GM19467 (cell line): ENCODE measurements around the gene PSME3.
"Not testable (repeated sequence)": the region's sequence is repeated elsewhere in the genome, so short reads cannot be mapped to it uniquely, and the experiment has no call there.

ENCODE experiments used
- ATAC-seq: cut with Tn5 transposase; IDR thresholded peaks from one replicate; pipeline ENCODE4 v1.9.1; 2021; ENCODE audit warnings: mild to moderate bottlenecking, moderate library complexity; ENCODE audit not compliant: unreplicated experiment

Gene PSME3

DNA sequence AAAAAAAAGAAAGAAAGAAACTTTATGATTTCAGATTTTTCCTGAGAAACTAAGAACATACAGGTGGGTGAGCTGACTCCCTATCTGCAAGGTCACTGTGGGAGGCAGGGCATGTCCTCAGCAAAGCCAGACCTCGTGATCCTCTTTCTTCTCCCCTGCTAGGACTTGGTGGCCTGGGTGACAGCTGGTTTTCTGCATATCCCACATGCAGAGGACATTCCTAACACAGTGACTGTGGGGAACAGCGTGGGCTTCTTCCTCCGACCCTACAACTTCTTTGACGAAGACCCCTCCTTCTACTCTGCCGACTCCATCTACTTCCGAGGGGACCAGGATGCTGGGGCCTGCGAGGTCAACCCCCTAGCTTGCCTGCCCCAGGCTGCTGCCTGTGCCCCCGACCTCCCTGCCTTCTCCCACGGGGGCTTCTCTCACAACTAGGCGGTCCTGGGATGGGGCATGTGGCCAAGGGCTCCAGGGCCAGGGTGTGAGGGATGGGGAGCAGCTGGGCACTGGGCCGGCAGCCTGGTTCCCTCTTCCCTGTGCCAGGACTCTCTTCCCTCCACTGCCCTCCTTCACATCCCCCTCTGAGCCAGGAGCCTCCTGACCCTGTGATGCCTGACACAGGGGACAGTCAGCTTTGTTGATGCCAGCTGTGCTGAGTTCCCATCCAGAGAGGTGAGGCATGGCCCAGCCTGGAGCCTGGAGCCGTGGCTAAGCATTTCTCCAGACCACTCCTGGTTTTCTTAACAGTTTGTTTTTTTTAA, 40.9 kb downstream of the PSME3 start:
- ATAC-seq, result not testable (repeated sequence)

- ATAC-seq, result no peak
Observed at GRCh38 chr17:42877037-42877436, 43.8 kb downstream of the PSME3 start.

DNA sequence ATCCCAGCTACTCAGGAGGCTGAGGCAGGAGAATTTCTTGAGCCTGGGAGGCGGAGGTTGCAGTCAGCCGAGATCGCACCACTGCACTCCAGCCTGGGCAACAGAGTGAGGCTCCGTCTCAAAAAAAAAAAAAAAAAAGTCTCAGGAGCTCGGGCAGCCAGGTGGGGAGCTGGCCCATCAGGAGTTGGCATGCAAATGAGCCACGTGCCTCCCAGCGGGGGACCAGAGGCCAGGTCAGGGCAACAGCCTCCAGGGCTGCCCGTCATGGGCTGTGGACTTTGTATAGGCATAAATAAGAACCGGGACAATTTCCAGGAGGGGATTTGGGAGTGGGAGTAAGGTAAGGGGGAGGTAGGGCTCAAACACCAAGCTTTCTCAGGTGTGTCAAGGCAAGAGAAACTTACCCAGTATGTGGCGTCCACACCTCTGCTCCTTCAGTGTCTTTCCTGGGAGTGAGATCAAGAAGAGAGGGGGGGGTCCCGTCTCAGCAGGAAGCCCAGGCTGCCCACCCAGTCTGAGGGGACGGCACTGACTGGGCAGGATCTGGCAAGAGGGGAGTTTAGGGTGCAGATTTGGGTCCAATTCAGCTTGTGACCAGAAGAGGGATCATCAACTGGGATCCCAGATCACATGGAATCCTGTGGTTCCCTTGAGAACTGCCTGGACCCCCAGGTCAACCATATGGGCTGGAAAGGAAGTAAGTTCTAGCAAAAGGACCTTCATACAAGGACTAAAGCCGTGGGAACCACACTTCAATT, 45.1 kb downstream of the PSME3 start:
- ATAC-seq, result no peak

GRCh38 chr17:42878924-42879595, 45.9 kb downstream of the PSME3 start:
- ATAC-seq, result no peak

DNA sequence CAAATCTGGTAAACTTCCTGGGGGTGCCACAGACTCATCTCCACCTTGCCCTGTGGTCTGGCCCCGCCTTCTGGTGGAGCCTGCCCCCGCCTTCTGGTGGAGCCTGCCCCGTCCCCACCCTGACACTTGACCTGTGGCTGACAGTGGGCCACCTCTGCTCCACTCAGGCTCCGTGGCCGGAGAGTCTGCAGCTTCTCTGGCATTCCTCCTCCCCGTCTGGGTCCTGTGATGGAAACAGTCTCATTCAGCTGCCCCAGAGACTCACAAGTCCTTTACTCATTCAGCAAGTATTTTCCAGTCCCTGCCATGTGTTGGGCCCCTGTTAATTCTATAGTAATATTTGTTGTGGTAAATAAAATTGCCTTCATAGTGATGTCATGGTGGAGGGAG, 46.4 kb downstream of the PSME3 start:
- ATAC-seq, result no peak

DNA sequence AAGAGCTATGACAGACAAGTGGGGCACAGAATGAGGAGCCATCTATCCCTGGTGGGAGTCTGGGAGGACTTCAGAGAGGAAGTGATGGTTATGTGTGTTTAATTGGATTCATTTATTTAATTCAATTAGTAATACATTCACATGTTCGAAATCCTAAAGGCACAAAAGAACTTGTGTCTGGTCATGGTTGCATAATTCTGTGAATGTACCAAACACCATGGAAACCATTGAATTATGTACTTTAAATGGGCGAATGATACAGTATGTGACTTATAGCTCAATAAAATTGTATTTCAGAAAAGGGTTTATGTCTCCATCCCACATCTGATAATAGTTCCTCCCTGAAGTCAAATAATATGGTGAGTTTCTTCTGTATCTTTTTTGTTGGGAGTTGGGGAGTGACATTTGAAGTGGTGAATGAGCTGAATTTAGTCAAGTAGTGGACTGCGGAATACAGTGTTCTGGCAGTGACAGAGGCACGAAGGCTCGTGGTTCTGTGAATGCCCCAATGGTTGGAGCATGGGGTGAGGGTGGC, 47.6 kb downstream of the PSME3 start:
- ATAC-seq, result no peak

- not testable (repeated sequence) for ATAC-seq
Observed at GRCh38 chr17:42881706-42882105, 48.5 kb downstream of the PSME3 start.

GRCh38 chr17:42882166-42882565, 49.0 kb downstream of the PSME3 start:
- ATAC-seq, result no peak

- ATAC-seq, result no peak
Observed at GRCh38 chr17:42883802-42884558, 50.8 kb downstream of the PSME3 start.

DNA sequence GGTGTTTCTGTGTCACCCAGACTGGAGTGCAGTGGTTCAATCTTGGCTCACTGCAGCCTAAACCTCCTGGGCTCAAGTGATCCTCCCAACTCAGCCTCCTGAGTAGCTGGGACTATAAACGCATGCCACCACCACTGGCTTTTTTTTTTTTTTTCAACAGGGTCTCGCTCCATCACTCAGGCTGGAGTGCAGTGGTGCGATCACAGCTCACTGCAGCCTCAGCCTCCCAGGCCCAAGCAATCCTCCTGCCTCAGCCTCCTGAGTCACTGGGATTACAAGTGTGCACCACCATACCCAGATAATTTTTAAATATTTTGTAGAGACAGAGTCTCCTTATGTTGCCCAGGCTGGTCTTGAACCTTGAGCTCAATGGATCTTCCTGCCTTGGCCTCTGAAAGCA, 52.6 kb downstream of the PSME3 start:
- not testable (repeated sequence) for ATAC-seq

- no peak for ATAC-seq
Observed at GRCh38 chr17:42886283-42887176, 53.3 kb downstream of the PSME3 start.

GRCh38 chr17:42889809-42890208, 56.6 kb downstream of the PSME3 start:
- ATAC-seq, result no peak

DNA sequence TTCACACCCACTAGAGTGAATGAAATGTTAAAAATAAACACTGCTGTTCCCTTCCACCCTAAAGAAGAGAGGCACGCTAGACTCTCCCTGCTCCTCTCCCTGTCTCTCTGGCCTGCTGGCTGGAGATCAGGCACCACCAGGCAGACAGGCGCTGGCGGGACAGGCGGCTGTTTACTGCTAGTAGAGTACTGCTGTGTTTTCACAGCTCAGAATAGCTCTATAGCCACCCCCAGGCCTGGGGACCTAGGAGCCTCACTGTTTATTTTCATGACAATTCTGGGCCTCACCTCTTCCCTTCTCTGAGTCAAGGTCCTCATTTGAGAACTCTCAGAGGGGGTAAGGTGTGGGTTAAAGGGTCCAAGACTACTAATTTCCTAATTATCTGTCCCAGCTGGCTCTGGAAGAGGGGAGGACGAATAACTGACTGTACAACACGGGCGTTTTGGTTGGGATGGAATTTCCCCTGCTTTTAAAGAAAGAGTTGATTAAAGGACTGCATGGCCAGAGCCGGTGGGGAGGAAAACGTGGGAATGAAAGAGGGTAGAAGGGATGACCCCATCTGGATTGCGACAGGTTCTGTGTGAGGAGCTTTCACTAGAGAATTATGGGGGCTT, 58.4 kb downstream of the PSME3 start:
- ATAC-seq, result no peak

- no peak for ATAC-seq
Observed at GRCh38 chr17:42893359-42893758, 60.2 kb downstream of the PSME3 start.
